Measurements from ENCODE around the gene SIGLEC11.
"Not testable (repeated sequence)": the region's sequence is repeated elsewhere in the genome, so short reads cannot be mapped to it uniquely, and the experiment has no call there.

SIGLEC11 gene

GRCh38 chr19:49960980-49961379, at the start of gene SIGLEC11:
TSS of gene SIGLEC11 (minus strand) at chr19:49961172. CDS start at chr19:49961081, 91 bp downstream.
- not testable (repeated sequence) for DNase-seq

GRCh38 chr19:50008532-50008931, 47.6 kb upstream of the SIGLEC11 start:
- DNase-seq, result no peak

- DNase-seq, result no peak
Measured at GRCh38 chr19:50007947-50008346, 47.0 kb upstream of the SIGLEC11 start.

- DNase-seq, result no peak
Measured at GRCh38 chr19:50007170-50007569, 46.2 kb upstream of the SIGLEC11 start.

- DNase-seq, result no peak
Measured at GRCh38 chr19:50005428-50005827, 44.5 kb upstream of the SIGLEC11 start.

GRCh38 chr19:50003810-50004419, 42.9 kb upstream of the SIGLEC11 start:
- DNase-seq, result peak; percentile 70

- no peak for DNase-seq
Measured at GRCh38 chr19:50003254-50003788, 42.3 kb upstream of the SIGLEC11 start.

GRCh38 chr19:50002386-50002960, 41.5 kb upstream of the SIGLEC11 start:
- DNase-seq, result no peak

- DNase-seq, result no peak
Measured at GRCh38 chr19:50001775-50002174, 40.8 kb upstream of the SIGLEC11 start.

GRCh38 chr19:50000841-50001557, 40.0 kb upstream of the SIGLEC11 start:
- DNase-seq, result no peak

- DNase-seq, result no peak
Measured at GRCh38 chr19:50000038-50000840, 39.3 kb upstream of the SIGLEC11 start.

GRCh38 chr19:49999371-50000010, 38.5 kb upstream of the SIGLEC11 start:
- DNase-seq, result no peak

GRCh38 chr19:49997709-49998108, 36.7 kb upstream of the SIGLEC11 start:
- DNase-seq, result no peak

- peak; percentile 20 for DNase-seq
Measured at GRCh38 chr19:49988433-49988832, 27.5 kb upstream of the SIGLEC11 start.

GRCh38 chr19:49988007-49988406, 27.0 kb upstream of the SIGLEC11 start:
- DNase-seq, result no peak

- DNase-seq, result peak; percentile 75
Measured at GRCh38 chr19:49987159-49987698, 26.3 kb upstream of the SIGLEC11 start.

GRCh38 chr19:49986354-49986753, 25.4 kb upstream of the SIGLEC11 start:
- no peak for DNase-seq

GRCh38 chr19:49985871-49986270, 24.9 kb upstream of the SIGLEC11 start:
- DNase-seq, result no peak

GRCh38 chr19:49984491-49984890, 23.5 kb upstream of the SIGLEC11 start:
- no peak for DNase-seq

GRCh38 chr19:49983645-49984229, 22.8 kb upstream of the SIGLEC11 start:
- DNase-seq, result no peak

Data from T1000 (cell line).